ENCODE results near the gene ZNF598. TPM values are rescaled to one million over a fixed set of nuclear protein-coding genes. Genes with fewer than 3 reads are reported as not detected.

ZNF598 gene
- total RNA-seq, 1 experiment from 2014 or later: 57.4 TPM

DNA sequence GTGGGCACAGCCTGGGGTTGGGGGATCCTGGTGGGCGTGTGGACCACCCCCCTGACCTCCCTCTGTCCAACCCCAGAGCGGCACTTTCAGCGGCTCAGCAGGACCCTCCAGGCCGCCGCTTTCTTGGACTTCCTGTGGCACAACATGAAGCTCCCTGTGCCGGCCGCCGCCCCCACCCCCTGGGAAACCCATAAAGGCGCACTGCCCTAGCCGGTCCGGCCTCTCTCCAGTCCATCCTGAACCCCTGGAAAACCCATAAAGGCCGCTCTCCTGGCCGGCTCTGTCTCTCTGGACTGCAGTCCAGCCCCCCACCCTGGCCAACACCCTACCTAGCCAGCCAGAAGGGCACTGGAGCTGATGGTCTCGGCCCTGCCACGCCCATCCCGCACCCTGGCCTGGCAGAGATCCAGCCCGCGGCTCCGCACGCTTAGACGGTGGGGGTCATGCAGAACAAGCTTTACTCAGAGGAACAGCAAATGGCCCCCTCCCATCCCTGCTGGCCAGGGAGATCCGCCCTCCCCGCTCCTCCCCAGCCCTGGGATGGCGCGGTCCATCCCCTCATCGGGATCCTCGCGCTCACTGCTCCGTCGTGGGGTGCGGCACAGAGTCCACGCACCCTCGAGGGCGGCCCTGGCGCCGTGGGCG, 31.0 kb downstream of the ZNF598 start (continued):
- TF ChIP-seq ATF3 (IDR thresholded peaks at IDR 0.05): no peak

- no peak overlapping the region for H3K4me3 ChIP-seq (replicated peaks in 1 of 2; ENCODE audit: low read depth in 1 of 2, low read length in 2 of 2)
- peaks cover 0 to 41% of the 10 kb centered on the region in 2 experiments; a peak in 2 of 4 replicates for H3K36me3 ChIP-seq (ENCODE audit: control insufficient read depth in 1 of 2, insufficient read depth in 2 of 2, low read length in 2 of 2)
- peak overlapping the region; percentile 97 for H3K4me2 ChIP-seq (ENCODE audit: low read length)
- CTCF ChIA-PET: interaction anchor here (1.4 kb wide), 1 partner anchor 26 kb away, joined by 5 read pairs; no protein-coding TSS in a partner anchor
- H3K9ac ChIP-seq (ENCODE audit: low read length): peak overlapping the region; percentile 84
- DNase-seq (ENCODE audit: low read depth, low spot score): no peak
- no peaks in the 10 kb centered on the region for H3K9me2 ChIP-seq (ENCODE audit: insufficient read depth)
- POLR2A ChIA-PET: interaction anchor here (3.3 to 12.5 kb wide), 2 partner anchors 12 to 17 kb away, joined by 14 to 104 read pairs; partner anchors contain the start of genes NDUFB10, RNF151 and RPS2
- H3K27me3 ChIP-seq (ENCODE audit: insufficient read depth, low read length): no peaks in the 10 kb centered on the region
- RAD21 ChIA-PET (ENCODE audit: low non-redundant PET in 1 of 2, low total read pairs in 2 of 2, uncharacterized antibody in 2 of 2, unreplicated experiment in 2 of 2): interaction anchor here in 1 of 2 experiments (0.6 kb wide), 1 partner anchor 13 kb away, joined by 6 read pairs; the partner anchor contains the start of gene RPS2
- BruUV-seq (replicated peaks): no TSS peak
- H3K4me1 ChIP-seq (ENCODE audit: control insufficient read depth in 1 of 2, insufficient read depth in 2 of 2, low read length in 2 of 2): peaks cover 42 to 64% of the 10 kb centered on the region in 2 experiments
- H3K79me2 ChIP-seq (ENCODE audit: insufficient read depth, low read length): peaks cover 22% of the 10 kb centered on the region
- ATAC-seq: no peak
- no peaks in the 10 kb centered on the region for H4K20me1 ChIP-seq (ENCODE audit: insufficient read depth)
- intact Hi-C loops (cut with micrococcal nuclease): no loop called here
- no peaks in the 10 kb centered on the region for H3K9me3 ChIP-seq (ENCODE audit: control insufficient read depth in 1 of 2, insufficient read depth in 1 of 2, low read depth in 1 of 2, low read length in 2 of 2)
- peak overlapping the region; percentile 88; the same call in 1 of the 2 replicates for H3K27ac ChIP-seq (ENCODE audit: low read depth, low read length)
- no peak overlapping the region for H2AFZ ChIP-seq (ENCODE audit: low read depth, low read length, poor library complexity, severe bottlenecking)
- no peak for TF ChIP-seq CBX3 (IDR thresholded peaks at IDR 0.05; ENCODE audit: low read depth)
- TF ChIP-seq JUND (IDR thresholded peaks at IDR 0.05): no peak
- TF ChIP-seq SRF (IDR thresholded peaks at IDR 0.05; ENCODE audit: low read depth): no peak
- TF ChIP-seq FOSL1 (IDR thresholded peaks at IDR 0.05; ENCODE audit: low read depth): no peak
- no peak for TF ChIP-seq SP1 (IDR thresholded peaks at IDR 0.05; ENCODE audit: low read depth)
- TF ChIP-seq YY1 (IDR thresholded peaks at IDR 0.05; ENCODE audit: extremely low read depth, insufficient replicate concordance, low read depth, low read length): no peak
- no peak for TF ChIP-seq EGR1 (IDR thresholded peaks at IDR 0.05; ENCODE audit: low read depth)
- TF ChIP-seq SIN3A (IDR thresholded peaks at IDR 0.05; ENCODE audit: low read depth): no peak
- no peak for TF ChIP-seq ZFX (IDR thresholded peaks at IDR 0.05)
- TF ChIP-seq, protein P1, sequence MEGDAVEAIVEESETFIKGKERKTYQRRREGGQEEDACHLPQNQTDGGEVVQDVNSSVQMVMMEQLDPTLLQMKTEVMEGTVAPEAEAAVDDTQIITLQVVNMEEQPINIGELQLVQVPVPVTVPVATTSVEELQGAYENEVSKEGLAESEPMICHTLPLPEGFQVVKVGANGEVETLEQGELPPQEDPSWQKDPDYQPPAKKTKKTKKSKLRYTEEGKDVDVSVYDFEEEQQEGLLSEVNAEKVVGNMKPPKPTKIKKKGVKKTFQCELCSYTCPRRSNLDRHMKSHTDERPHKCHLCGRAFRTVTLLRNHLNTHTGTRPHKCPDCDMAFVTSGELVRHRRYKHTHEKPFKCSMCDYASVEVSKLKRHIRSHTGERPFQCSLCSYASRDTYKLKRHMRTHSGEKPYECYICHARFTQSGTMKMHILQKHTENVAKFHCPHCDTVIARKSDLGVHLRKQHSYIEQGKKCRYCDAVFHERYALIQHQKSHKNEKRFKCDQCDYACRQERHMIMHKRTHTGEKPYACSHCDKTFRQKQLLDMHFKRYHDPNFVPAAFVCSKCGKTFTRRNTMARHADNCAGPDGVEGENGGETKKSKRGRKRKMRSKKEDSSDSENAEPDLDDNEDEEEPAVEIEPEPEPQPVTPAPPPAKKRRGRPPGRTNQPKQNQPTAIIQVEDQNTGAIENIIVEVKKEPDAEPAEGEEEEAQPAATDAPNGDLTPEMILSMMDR (IDR thresholded peaks at IDR 0.05 in 2 of 3, conservative IDR thresholded peaks at IDR 0.05 in 1 of 3; ENCODE audit: borderline replicate concordance in 1 of 3, insufficient read depth in 1 of 3, low read depth in 2 of 3, low read length in 2 of 3): no peak
- TF ChIP-seq REST (IDR thresholded peaks at IDR 0.05; ENCODE audit: low read depth): no peak
- no peak for TF ChIP-seq POLR2AphosphoS5 (IDR thresholded peaks at IDR 0.05; ENCODE audit: low read depth, low read length)
- no peak for TF ChIP-seq ATF3 (IDR thresholded peaks at IDR 0.05)
- no peak for TF ChIP-seq EZH2 (IDR thresholded peaks at IDR 0.05)
- TF ChIP-seq ZNF274 (IDR thresholded peaks at IDR 0.05; ENCODE audit: low read depth, low read length): no peak
- TF ChIP-seq, protein P2, sequence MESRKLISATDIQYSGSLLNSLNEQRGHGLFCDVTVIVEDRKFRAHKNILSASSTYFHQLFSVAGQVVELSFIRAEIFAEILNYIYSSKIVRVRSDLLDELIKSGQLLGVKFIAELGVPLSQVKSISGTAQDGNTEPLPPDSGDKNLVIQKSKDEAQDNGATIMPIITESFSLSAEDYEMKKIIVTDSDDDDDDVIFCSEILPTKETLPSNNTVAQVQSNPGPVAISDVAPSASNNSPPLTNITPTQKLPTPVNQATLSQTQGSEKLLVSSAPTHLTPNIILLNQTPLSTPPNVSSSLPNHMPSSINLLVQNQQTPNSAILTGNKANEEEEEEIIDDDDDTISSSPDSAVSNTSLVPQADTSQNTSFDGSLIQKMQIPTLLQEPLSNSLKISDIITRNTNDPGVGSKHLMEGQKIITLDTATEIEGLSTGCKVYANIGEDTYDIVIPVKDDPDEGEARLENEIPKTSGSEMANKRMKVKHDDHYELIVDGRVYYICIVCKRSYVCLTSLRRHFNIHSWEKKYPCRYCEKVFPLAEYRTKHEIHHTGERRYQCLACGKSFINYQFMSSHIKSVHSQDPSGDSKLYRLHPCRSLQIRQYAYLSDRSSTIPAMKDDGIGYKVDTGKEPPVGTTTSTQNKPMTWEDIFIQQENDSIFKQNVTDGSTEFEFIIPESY (IDR thresholded peaks at IDR 0.05; ENCODE audit: extremely low read depth, insufficient replicate concordance, low read length): no peak
Observed at GRCh38 chr16:1977875-1978268, 31.7 kb downstream of the ZNF598 start.
